SK-N-SH treated with all-trans-retinoic acid at 6 μM for 48 hours (cell line): ENCODE data around the gene NECTIN4.

Experiments used
- CSDC2 ChIP-seq: fragments of 250-450 bp; sonication (Bioruptor Pico); IDR thresholded peaks from 2 replicates; pipeline ENCODE4 v1.5.0; 2020; ENCODE audit warnings: mild to moderate bottlenecking, moderate library complexity
- ESRRG ChIP-seq: fragments of 250-450 bp; sonication (Bioruptor Pico); IDR thresholded peaks from 2 replicates; pipeline ENCODE4 v1.6.1; 2021; ENCODE audit warnings: mild to moderate bottlenecking
- GLIS3 ChIP-seq: fragments of 250-450 bp; sonication (Bioruptor Pico); IDR thresholded peaks from 2 replicates; pipeline ENCODE4 v1.5.0; 2020; ENCODE audit warnings: mild to moderate bottlenecking, moderate library complexity
- OSR1 ChIP-seq: fragments of 250-450 bp; sonication (Bioruptor Pico); IDR thresholded peaks from 2 replicates; pipeline ENCODE4 v1.8.0; 2022; ENCODE audit warnings: moderate library complexity, mild to moderate bottlenecking, inconsistent platforms
- TF ChIP-seq, protein P1 (sequence below): fragments of 250-450 bp; sonication (Bioruptor Pico); IDR thresholded peaks from 2 replicates; pipeline ENCODE4 v1.5.1; 2020; ENCODE audit warnings: low read depth, mild to moderate bottlenecking, moderate library complexity

DNA sequence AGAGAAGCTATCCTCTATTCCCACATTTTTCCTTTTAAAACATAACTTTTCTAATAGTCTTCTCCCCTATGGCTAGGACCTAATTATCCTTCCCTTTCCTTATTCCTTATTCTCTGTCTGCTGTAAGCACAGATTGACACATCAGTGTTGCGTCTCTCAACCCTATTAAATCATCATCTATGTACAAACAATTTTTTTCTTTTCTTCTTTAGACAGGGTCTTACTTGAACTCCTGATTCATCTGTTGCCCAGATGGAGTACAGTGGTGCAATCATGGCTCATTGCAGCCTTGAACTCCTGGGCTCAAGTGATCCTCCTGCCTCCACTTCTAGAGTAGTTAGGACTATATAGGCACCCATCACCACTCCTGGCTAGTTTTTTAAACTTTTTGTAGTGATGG lies 17.1 kb upstream of the NECTIN4 start:
- TF ChIP-seq ESRRG (CRISPR knock-in tag): no peak
- TF ChIP-seq GLIS3 (CRISPR knock-in tag): no peak
- no peak for TF ChIP-seq OSR1 (CRISPR knock-in tag)
- no peak for TF ChIP-seq CSDC2 (CRISPR knock-in tag)
- TF ChIP-seq, protein P1, sequence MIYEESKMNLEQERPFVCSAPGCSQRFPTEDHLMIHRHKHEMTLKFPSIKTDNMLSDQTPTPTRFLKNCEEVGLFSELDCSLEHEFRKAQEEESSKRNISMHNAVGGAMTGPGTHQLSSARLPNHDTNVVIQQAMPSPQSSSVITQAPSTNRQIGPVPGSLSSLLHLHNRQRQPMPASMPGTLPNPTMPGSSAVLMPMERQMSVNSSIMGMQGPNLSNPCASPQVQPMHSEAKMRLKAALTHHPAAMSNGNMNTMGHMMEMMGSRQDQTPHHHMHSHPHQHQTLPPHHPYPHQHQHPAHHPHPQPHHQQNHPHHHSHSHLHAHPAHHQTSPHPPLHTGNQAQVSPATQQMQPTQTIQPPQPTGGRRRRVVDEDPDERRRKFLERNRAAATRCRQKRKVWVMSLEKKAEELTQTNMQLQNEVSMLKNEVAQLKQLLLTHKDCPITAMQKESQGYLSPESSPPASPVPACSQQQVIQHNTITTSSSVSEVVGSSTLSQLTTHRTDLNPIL (CRISPR knock-in tag): no peak
